Activated gamma-delta T cell treated with anti-CD3 and anti-CD28 coated beads, Interleukin-2, amount 50 U/mL, for 16 hours (primary cell): ENCODE data around the gene PTPRH.
A peak's percentile ranks its signal among the peaks of the same experiment; 100 is the strongest.
"Not testable (repeated sequence)": the region's sequence is repeated elsewhere in the genome, so short reads cannot be mapped to it uniquely, and the experiment has no call there.

ENCODE experiments used
- DNase-seq: peaks from one replicate; pipeline ENCODE4 v3.0.0-alpha.2; 2020; ENCODE audit warnings: low read depth

PTPRH gene

GRCh38 chr19:55179606-55180484 lies 29.5 kb downstream of the PTPRH start, which contains the start of gene SYT5:
Gene SYT5 (minus strand): TSS chr19:55180289. CDS start chr19:55179041, 1,248 bp downstream.
- peak; percentile 49 for DNase-seq

GRCh38 chr19:55178781-55179599 lies 30.3 kb downstream of the PTPRH start:
- peak; percentile 93 for DNase-seq

GRCh38 chr19:55176076-55176475 lies 33.2 kb downstream of the PTPRH start:
- DNase-seq: no peak

GRCh38 chr19:55175117-55175867 lies 34.0 kb downstream of the PTPRH start:
- DNase-seq: no peak

- no peak for DNase-seq
Observed at GRCh38 chr19:55174425-55175116, 34.7 kb downstream of the PTPRH start.

- DNase-seq: no peak
Observed at GRCh38 chr19:55173714-55174409, 35.4 kb downstream of the PTPRH start.

- no peak for DNase-seq
Observed at GRCh38 chr19:55173186-55173713, 36.1 kb downstream of the PTPRH start.

- no peak for DNase-seq
Observed at GRCh38 chr19:55172741-55173140, 36.6 kb downstream of the PTPRH start.

- DNase-seq: not testable (repeated sequence)
Observed at GRCh38 chr19:55172318-55172717, 37.0 kb downstream of the PTPRH start.

- DNase-seq: no peak
Observed at GRCh38 chr19:55171440-55171839, 37.9 kb downstream of the PTPRH start.

- no peak for DNase-seq
Observed at GRCh38 chr19:55169136-55169535, 40.2 kb downstream of the PTPRH start.

GRCh38 chr19:55166530-55167268 lies 42.6 kb downstream of the PTPRH start, which contains the start of gene DNAAF3:
Gene DNAAF3 (minus strand): TSS chr19:55166613. CDS start chr19:55166413, 200 bp downstream.
- no peak for DNase-seq

- DNase-seq: peak; percentile 16
Observed at GRCh38 chr19:55165952-55166529, 43.3 kb downstream of the PTPRH start.

- no peak for DNase-seq
Observed at GRCh38 chr19:55161571-55162322, 47.6 kb downstream of the PTPRH start.

GRCh38 chr19:55160986-55161365 lies 48.3 kb downstream of the PTPRH start:
- no peak for DNase-seq

GRCh38 chr19:55160128-55160985 lies 48.9 kb downstream of the PTPRH start:
- DNase-seq: peak; percentile 75

GRCh38 chr19:55158848-55159749 lies 50.2 kb downstream of the PTPRH start:
- DNase-seq: no peak
